ENCODE results near the gene PRUNE2. TPM values are rescaled to one million over a fixed set of nuclear protein-coding genes. Genes with fewer than 3 reads are reported as not detected.
"Not testable (repeated sequence)": the region's sequence is repeated elsewhere in the genome, so short reads cannot be mapped to it uniquely, and the experiment has no call there.

Gene PRUNE2
- 4.8 and 7.2 TPM in 2 replicates for total RNA-seq (2014; rRNA removed; shearing (Covaris generic))

- peak; percentile 78 for DNase-seq (ENCODE audit: low read depth)
These were observed at the start of gene PRUNE2 for GRCh38 chr9:76905791-76906646. TSS of gene PRUNE2 (minus strand) at chr9:76906114. CDS start at chr9:76905963, 151 bp downstream.

- not testable (repeated sequence) for DNase-seq (ENCODE audit: low read depth)
These were observed 49.5 kb upstream of the PRUNE2 start for GRCh38 chr9:76955406-76955805.

DNA sequence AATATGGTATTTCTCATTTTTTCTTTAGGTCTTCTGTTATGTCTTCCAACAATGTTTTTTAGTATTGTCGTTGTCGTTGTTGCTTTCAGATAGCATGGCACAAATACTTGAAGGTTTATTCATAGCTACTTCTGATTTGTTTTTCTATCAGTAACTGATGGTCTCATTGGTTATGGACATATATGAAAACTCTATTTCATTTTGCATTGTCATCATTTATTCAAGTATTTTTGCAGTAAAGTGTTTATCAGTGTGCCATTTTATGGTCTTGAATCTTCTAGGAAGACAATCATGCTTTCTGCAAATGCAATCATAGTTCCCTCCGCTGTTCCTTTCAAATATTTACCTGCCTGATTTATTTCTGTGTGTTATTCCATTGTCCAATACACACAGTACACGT is 44.0 kb upstream of the PRUNE2 start:
- no peak for DNase-seq (ENCODE audit: low read depth)

DNA sequence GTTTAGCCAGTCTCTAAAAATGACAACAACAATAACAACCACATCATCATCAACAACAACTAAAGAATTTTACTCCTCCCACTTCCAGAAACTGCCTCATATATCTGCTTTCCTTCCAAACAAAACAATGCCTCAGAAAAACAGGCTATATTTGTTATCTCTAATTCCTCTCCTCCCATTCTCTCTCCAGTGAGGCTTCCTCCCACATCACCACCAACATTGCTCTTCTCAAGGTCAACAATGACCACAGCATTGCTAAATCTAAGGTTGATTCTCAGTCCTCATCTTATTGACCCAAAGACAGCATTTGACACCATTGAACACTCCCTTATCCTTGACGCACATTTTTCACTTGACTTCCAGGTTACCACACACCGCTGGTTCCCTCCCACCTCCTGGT is 38.1 kb upstream of the PRUNE2 start:
- DNase-seq (ENCODE audit: low read depth), result no peak

DNA sequence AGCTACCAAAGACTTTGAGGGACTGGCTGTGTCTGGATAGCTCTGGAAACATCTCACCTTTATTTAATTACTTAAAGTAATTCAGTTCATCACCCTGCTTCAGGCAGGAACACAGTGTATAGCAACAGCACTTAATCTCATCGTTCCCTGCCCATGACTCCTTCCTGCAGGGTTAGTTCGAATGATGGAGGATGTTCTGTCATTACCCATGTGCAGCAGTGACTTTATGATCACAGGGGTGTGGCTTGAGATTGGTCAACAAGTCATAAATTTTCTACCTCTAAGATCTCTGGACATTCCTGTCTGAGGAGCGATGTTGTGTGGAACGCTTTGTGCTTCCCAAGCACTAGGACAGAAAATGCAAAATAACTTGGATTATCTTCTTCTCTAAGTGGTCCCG is 37.1 kb upstream of the PRUNE2 start:
- DNase-seq (ENCODE audit: low read depth), result no peak

- no peak for DNase-seq (ENCODE audit: low read depth)
These were observed 26.8 kb upstream of the PRUNE2 start for GRCh38 chr9:76932757-76933156.

DNA sequence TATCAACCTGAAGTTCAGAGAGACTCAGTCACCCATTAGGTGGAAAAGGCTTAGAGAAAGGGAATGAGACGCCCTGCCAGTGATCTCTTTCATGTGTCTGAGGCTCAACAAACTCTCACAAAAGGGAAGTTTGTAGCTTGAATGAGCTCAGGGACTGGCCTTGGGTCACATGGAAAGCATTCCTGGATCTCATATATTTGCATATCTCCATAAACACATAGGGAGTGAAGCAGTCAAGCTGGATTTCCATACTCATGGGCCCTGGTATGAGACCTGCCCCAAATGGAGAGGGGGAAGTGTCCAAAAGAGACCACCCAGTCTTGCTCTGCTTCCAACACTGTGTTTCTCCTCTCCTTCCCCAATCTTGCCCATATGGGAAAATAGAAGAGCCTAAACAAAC is 26.4 kb upstream of the PRUNE2 start:
- DNase-seq (ENCODE audit: low read depth), result no peak

GRCh38 chr9:76927540-76928240 is 21.8 kb upstream of the PRUNE2 start:
- DNase-seq (ENCODE audit: low read depth), result peak; percentile 36

GRCh38 chr9:76926846-76927245 is 20.9 kb upstream of the PRUNE2 start:
- DNase-seq (ENCODE audit: low read depth), result peak; percentile 12

DNA sequence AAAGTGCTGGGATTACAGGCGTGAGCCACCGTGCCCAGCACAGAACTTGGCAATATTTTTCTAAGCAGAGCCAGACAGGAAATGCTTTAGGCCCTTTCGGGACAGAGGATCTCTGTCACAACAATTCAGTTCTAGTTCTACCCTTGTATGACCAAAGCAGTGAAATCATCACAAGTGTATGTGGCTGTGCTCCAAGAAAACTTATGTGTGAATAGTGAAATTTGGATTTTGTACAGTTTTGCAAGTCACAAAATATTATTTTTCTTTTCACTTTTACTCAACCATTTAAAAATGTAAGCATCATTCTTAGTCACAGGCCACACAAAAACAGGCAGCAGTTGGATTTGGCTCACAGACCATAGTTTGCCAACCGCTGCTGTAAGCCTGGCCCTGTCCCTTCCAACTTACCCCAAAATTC is 20.4 kb upstream of the PRUNE2 start:
- peak; percentile 87 for DNase-seq (ENCODE audit: low read depth)

DNA sequence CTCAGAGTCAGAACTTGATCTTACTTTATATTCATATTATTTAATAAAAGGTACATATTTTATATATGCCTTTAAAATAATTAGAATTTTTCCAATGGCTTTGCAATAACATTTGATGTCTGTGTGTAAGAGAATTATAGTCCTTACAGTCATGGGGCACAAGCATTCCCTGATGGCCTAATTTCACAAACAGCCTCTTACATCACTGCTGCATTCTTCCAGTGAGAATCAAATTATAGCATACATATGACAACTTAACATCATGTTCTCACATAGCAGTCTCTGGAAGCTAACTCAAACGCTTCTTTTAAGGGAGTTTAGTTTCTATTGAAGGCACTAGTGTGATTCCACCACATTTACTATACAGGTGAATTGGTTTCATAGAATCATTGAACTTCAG is 15.3 kb upstream of the PRUNE2 start:
- DNase-seq (ENCODE audit: low read depth), result no peak

- DNase-seq (ENCODE audit: low read depth), result no peak
These were observed 11.4 kb upstream of the PRUNE2 start for GRCh38 chr9:76917299-76917698.

DNA sequence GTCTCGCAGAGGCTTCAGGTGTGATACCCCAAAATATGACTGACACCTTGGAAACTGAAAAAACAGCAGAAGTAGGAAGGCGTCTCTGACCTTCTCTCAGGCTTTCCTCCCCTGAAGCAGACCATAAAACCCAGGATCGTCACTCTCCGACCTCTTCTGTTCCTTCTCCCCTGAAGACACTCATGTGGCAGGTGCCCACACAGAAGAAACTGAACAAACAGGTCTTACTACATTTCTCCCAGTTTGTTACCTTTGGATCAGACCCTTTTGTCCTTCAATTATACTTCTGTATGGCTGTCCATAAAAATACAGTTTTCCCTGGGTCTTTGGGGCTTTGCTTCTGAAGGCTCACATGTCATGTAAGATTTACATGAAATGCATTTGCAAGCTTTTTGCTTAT is 10.3 kb upstream of the PRUNE2 start:
- DNase-seq (ENCODE audit: low read depth), result no peak

DNA sequence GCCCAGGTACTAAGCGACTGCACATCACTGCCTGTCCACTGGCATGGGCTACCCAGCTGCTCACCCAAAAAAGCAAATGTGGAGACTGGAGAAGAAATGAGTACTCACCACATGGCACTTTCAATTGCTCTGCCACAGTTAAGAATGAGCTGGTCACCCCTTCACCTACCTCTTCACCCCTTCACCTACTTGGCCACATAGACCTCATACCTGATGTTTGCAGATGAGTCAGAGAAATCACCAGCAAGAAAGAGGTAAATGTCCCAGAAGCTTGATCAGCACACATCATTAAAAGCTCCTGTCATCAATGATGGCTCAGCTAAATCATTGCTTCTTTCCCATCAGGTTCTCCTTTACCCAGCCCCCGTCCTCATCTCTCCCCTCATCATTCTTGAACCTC is 7.6 kb upstream of the PRUNE2 start:
- no peak for DNase-seq (ENCODE audit: low read depth)

- peak; percentile 88 for DNase-seq (ENCODE audit: low read depth)
These were observed 6.8 kb upstream of the PRUNE2 start for GRCh38 chr9:76912636-76913275.

- peak; percentile 27 for DNase-seq (ENCODE audit: low read depth)
These were observed 6.1 kb upstream of the PRUNE2 start for GRCh38 chr9:76911971-76912370.

DNA sequence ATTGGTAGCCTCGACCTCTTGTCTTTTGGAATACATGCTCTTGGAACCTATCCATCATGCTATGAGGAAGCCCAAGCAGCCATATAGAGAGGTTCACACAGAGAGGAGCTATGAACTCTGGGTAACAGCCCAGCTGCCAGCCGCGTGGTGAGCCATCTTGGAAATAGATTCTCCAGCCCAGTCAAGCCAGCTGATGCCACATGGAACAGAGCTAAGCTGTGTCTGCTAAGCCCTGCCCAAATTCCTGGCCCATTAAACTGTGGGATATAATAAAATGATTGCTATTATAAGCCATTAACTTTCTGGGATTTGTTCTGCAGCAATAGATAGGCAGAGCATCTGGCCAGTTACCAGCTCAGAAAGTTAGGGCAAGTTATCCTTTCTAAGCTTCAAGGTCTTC is 4.9 kb upstream of the PRUNE2 start:
- DNase-seq (ENCODE audit: low read depth), result no peak

- no peak for DNase-seq (ENCODE audit: low read depth)
These were observed 697 bp upstream of the PRUNE2 start for GRCh38 chr9:76906647-76906975.

DNA sequence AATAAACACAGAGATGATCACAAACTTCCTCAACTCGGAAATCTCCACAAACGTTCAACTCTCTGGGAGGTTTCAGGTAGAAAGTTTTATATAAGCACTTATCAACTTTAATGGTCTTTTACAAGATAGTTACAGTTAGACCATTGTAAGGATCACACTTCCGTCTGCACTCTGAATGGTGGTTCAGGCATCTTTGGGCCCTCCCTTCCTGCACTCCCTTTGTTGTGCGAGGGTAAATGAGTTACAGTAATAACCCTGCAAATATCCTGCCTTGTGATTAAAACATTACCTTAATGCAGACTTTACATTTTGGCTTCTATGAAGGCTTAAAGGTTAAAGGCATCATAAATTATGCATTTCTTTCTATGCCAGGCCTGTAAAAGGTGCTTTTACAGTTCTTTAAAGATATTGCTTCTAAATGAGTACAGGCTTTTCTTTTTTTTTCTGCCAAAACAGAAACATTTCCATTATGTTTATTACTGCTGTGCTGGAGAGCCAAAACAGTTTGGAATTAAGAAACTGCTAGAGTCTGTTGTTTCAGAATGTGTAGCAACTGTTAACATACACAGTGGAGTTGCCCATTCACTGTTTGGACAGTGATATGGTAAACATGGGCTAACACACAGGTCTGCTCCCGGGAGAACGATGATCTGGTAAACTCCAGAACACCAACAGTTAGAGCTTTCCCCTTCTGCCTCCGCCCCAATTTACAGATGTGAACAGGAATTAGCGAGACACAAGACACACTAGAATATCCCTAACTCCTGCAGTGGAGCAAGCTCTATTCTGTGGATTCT is 1.1 kb downstream of the PRUNE2 start:
- no peak for DNase-seq (ENCODE audit: low read depth)

GRCh38 chr9:76902395-76902794 is 3.5 kb downstream of the PRUNE2 start:
- no peak for DNase-seq (ENCODE audit: low read depth)

- DNase-seq (ENCODE audit: low read depth), result no peak
These were observed 4.1 kb downstream of the PRUNE2 start for GRCh38 chr9:76901801-76902200.

DNA sequence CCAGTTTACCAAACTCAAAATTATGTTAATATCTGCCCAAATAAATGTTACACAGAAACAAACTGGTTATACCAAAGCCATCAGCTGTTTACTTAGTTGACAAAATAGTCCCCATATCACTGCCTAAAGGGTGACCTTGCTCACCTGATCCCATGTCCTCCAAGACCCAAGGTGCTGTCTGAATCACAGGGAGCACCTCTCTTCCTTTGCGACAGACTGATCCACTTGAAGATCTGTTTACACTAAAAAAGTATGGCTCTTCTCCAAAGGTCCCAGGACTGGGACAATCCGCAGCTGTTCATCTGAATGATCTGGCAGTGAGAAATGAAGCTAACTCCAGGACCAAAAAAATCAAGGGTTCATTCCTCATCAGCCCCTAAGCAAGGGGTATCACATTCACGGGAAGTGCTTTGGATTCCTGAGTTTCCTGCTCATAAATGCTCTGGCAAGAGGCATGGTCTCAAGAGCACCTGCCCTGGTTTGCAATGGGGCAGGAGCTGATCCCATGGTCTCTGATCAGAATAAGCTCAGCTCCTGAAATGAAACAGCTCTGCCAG is 5.0 kb downstream of the PRUNE2 start:
- DNase-seq (ENCODE audit: low read depth), result no peak

Measured in M059J (cell line).